ENCODE data around the gene SHC2. TPM values are rescaled to one million over a fixed set of nuclear protein-coding genes. Genes with fewer than 3 reads are reported as not detected.

SHC2 gene
- total RNA-seq, 1 experiment from 2014 or later, result 16.6 TPM

GRCh38 chr19:508204-509150 is 47.6 kb upstream of the SHC2 start:
- H2AK5ac ChIP-seq (ENCODE audit: insufficient read length, low read length), result no peak overlapping the region
- no peak overlapping the region for H2BK120ac ChIP-seq (ENCODE audit: low read depth, low read length, poor library complexity, severe bottlenecking)
- no peak overlapping the region for H2AFZ ChIP-seq (ENCODE audit: low read length)
- Mint-ChIP-seq H3K4me1 (peaks cover 19 to 23% of the 10 kb centered on the region in 2 experiments), H3K27ac (peak overlapping the region in 2 of 3 experiments; percentile 89 to 90; a peak in 4 of 7 replicates), H3K36me3 (ENCODE audit: insufficient read depth in 1 of 3, low read depth in 3 of 3) (peaks cover 10 to 17% (median 10%) of the 10 kb centered on the region in 3 experiments; a peak in 6 of 7 replicates), H3K9me3 (peaks cover 5 to 7% of the 10 kb centered on the region in 2 experiments; a peak in 3 of 5 replicates), H3K27me3 (ENCODE audit: low read depth) (peaks cover 11% of the 10 kb centered on the region), H3K4me3 (peak overlapping the region; percentile 74 to 94)
- TF ChIP-seq, protein P1, sequence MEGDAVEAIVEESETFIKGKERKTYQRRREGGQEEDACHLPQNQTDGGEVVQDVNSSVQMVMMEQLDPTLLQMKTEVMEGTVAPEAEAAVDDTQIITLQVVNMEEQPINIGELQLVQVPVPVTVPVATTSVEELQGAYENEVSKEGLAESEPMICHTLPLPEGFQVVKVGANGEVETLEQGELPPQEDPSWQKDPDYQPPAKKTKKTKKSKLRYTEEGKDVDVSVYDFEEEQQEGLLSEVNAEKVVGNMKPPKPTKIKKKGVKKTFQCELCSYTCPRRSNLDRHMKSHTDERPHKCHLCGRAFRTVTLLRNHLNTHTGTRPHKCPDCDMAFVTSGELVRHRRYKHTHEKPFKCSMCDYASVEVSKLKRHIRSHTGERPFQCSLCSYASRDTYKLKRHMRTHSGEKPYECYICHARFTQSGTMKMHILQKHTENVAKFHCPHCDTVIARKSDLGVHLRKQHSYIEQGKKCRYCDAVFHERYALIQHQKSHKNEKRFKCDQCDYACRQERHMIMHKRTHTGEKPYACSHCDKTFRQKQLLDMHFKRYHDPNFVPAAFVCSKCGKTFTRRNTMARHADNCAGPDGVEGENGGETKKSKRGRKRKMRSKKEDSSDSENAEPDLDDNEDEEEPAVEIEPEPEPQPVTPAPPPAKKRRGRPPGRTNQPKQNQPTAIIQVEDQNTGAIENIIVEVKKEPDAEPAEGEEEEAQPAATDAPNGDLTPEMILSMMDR (conservative IDR thresholded peaks at IDR 0.05), result no peak
- no peak overlapping the region for H2BK15ac ChIP-seq (ENCODE audit: low read depth, low read length)
- H3K79me2 ChIP-seq (ENCODE audit: insufficient read depth, low read length), result no peaks in the 10 kb centered on the region
- H3T11ph ChIP-seq (ENCODE audit: low read length), result no peak overlapping the region
- DNase-seq, result no peak
- peaks cover 8% of the 10 kb centered on the region for H3K23me2 ChIP-seq (ENCODE audit: insufficient read length, low read depth, low read length, poor library complexity, severe bottlenecking)
- no peak overlapping the region for H4K8ac ChIP-seq (replicated peaks; ENCODE audit: insufficient read length, low read depth, low read length)
- no peak overlapping the region; the same call in 1 of the 2 replicates for H3K14ac ChIP-seq (ENCODE audit: insufficient read depth, low read length)
- H3K27ac ChIP-seq (ENCODE audit: insufficient read length, low read depth, low read length), result no peak overlapping the region
- no peaks in the 10 kb centered on the region for H3K27me3 ChIP-seq (ENCODE audit: insufficient read depth, low read length)
- no peak overlapping the region for H3K56ac ChIP-seq (ENCODE audit: insufficient read length, low read depth, low read length)
- H2BK5ac ChIP-seq (ENCODE audit: insufficient read length, low read length), result no peak overlapping the region
- H3K4me2 ChIP-seq (ENCODE audit: insufficient read depth, insufficient read length, low read length), result peak overlapping the region; percentile 80
- H3K4me1 ChIP-seq (ENCODE audit: insufficient read depth, low read length), result no peaks in the 10 kb centered on the region
- no CpG with 5 or more reads among the region's 32 CpGs for WGBS (ENCODE audit: extremely low coverage, insufficient read length, low lambda C conversion rate)
- no peaks in the 10 kb centered on the region for H3K9me3 ChIP-seq (ENCODE audit: control insufficient read depth, low read depth, low read length)
- no peak overlapping the region for H3K23ac ChIP-seq (ENCODE audit: insufficient read length, low read depth, low read length)
- no peak overlapping the region for H3K4ac ChIP-seq (ENCODE audit: low read depth, low read length)
- no peak overlapping the region for H3K18ac ChIP-seq (ENCODE audit: insufficient read length, low read depth, low read length)
- no peak overlapping the region for H3K9ac ChIP-seq (ENCODE audit: extremely low read depth, insufficient read length, low read length)
- no peak overlapping the region for H4K5ac ChIP-seq (ENCODE audit: insufficient read length, low read depth, low read length)
- H2BK12ac ChIP-seq (ENCODE audit: insufficient read length, low read depth, low read length), result no peak overlapping the region
- peaks cover 5% of the 10 kb centered on the region for H4K20me1 ChIP-seq (ENCODE audit: control insufficient read depth, insufficient read depth, insufficient read length)
- no peaks in the 10 kb centered on the region for H3K79me1 ChIP-seq (ENCODE audit: insufficient read depth, low read depth, low read length, poor library complexity, severe bottlenecking)
- no peak overlapping the region for H2BK20ac ChIP-seq (ENCODE audit: low read depth, low read length, poor library complexity, severe bottlenecking)
- H4K91ac ChIP-seq (ENCODE audit: insufficient read length, low read depth, low read length), result no peak overlapping the region
